Measurements from ENCODE around the gene ATP1A1. TPM values are rescaled to one million over a fixed set of nuclear protein-coding genes. Genes with fewer than 3 reads are reported as not detected.

Gene ATP1A1
- total RNA-seq, 1 donor from 2014 or later, result 196 TPM

- Mint-ChIP-seq H3K27ac (peak overlapping the region; percentile 87), H3K36me3 (ENCODE audit: low read depth) (peaks cover 28% of the 10 kb centered on the region), H3K4me3 (ENCODE audit: low read depth) (peak overlapping the region; percentile 95), H3K27me3 (ENCODE audit: low read depth) (peaks cover 4% of the 10 kb centered on the region), H3K9me3 (no peaks in the 10 kb centered on the region), H3K4me1 (ENCODE audit: low read depth) (peaks cover 58% of the 10 kb centered on the region)
- DNase-seq (ENCODE audit: low spot score), result no peak
- intact Hi-C loops (cut with micrococcal nuclease), result loop anchor here (5.0 to 10.0 kb wide), 9 partner anchors 61 to 1288 kb away; partner anchors contain the start of genes CD101 and TENT5C
Observed at GRCh38 chr1:116376729-116377086, 3.7 kb downstream of the ATP1A1 start.

GRCh38 chr1:116377541-116378529 lies 4.8 kb downstream of the ATP1A1 start:
- DNase-seq (ENCODE audit: low spot score), result peak; percentile 28
- intact Hi-C loops (cut with micrococcal nuclease), result loop anchor here (1.0 to 10.0 kb wide), 14 partner anchors 40 to 1287 kb away; partner anchors contain the start of genes CD101 and TENT5C
- peak overlapping the region; percentile 78 for H3K4me3 Mint-ChIP-seq (ENCODE audit: low read depth)
- peak overlapping the region; percentile 75 for H3K27ac Mint-ChIP-seq
- H3K9me3 Mint-ChIP-seq, result no peaks in the 10 kb centered on the region
- H3K4me1 Mint-ChIP-seq (ENCODE audit: low read depth), result peaks cover 66% of the 10 kb centered on the region
- H3K36me3 Mint-ChIP-seq (ENCODE audit: low read depth), result peaks cover 32% of the 10 kb centered on the region
- H3K27me3 Mint-ChIP-seq (ENCODE audit: low read depth), result no peaks in the 10 kb centered on the region

GRCh38 chr1:116379057-116379630 lies 6.1 kb downstream of the ATP1A1 start:
- no peak for DNase-seq (ENCODE audit: low spot score)
- Mint-ChIP-seq H3K27ac (no peak overlapping the region), H3K4me3 (ENCODE audit: low read depth) (no peak overlapping the region), H3K36me3 (ENCODE audit: low read depth) (peaks cover 35% of the 10 kb centered on the region), H3K4me1 (ENCODE audit: low read depth) (peaks cover 70% of the 10 kb centered on the region), H3K9me3 (no peaks in the 10 kb centered on the region), H3K27me3 (ENCODE audit: low read depth) (no peaks in the 10 kb centered on the region)
- intact Hi-C loops (cut with micrococcal nuclease), result loop anchor here (2.0 to 10.0 kb wide), 11 partner anchors 58 to 1286 kb away; partner anchors contain the start of genes CD101 and TENT5C

GRCh38 chr1:116379674-116380498 lies 6.8 kb downstream of the ATP1A1 start:
- H3K36me3 Mint-ChIP-seq (ENCODE audit: low read depth), result peaks cover 41% of the 10 kb centered on the region
- H3K9me3 Mint-ChIP-seq, result no peaks in the 10 kb centered on the region
- DNase-seq (ENCODE audit: low spot score), result no peak
- no peak overlapping the region for H3K4me3 Mint-ChIP-seq (ENCODE audit: low read depth)
- peaks cover 65% of the 10 kb centered on the region for H3K4me1 Mint-ChIP-seq (ENCODE audit: low read depth)
- intact Hi-C loops (cut with micrococcal nuclease), result loop anchor here (2.0 to 10.0 kb wide), 11 partner anchors 57 to 1285 kb away; partner anchors contain the start of genes CD101 and TENT5C
- H3K27ac Mint-ChIP-seq, result no peak overlapping the region
- no peaks in the 10 kb centered on the region for H3K27me3 Mint-ChIP-seq (ENCODE audit: low read depth)

- DNase-seq (ENCODE audit: low spot score), result no peak
- no peaks in the 10 kb centered on the region for H3K27me3 Mint-ChIP-seq (ENCODE audit: low read depth)
- H3K4me3 Mint-ChIP-seq (ENCODE audit: low read depth), result no peak overlapping the region
- peaks cover 44% of the 10 kb centered on the region for H3K36me3 Mint-ChIP-seq (ENCODE audit: low read depth)
- H3K9me3 Mint-ChIP-seq, result no peaks in the 10 kb centered on the region
- H3K27ac Mint-ChIP-seq, result no peak overlapping the region
- intact Hi-C loops (cut with micrococcal nuclease), result no loop called here
- peaks cover 57% of the 10 kb centered on the region for H3K4me1 Mint-ChIP-seq (ENCODE audit: low read depth)
Observed at GRCh38 chr1:116380499-116381242, 7.6 kb downstream of the ATP1A1 start.

- Mint-ChIP-seq H3K27me3 (ENCODE audit: low read depth) (no peaks in the 10 kb centered on the region), H3K4me3 (ENCODE audit: low read depth) (no peak overlapping the region), H3K4me1 (ENCODE audit: low read depth) (peaks cover 42% of the 10 kb centered on the region), H3K36me3 (ENCODE audit: low read depth) (peaks cover 48% of the 10 kb centered on the region), H3K27ac (no peak overlapping the region), H3K9me3 (no peaks in the 10 kb centered on the region)
- intact Hi-C loops (cut with micrococcal nuclease), result no loop called here
- DNase-seq (ENCODE audit: low spot score), result no peak
Observed at GRCh38 chr1:116382321-116382720, 9.3 kb downstream of the ATP1A1 start.

GRCh38 chr1:116382857-116383483 lies 9.9 kb downstream of the ATP1A1 start:
- H3K27me3 Mint-ChIP-seq (ENCODE audit: low read depth), result no peaks in the 10 kb centered on the region
- peaks cover 54% of the 10 kb centered on the region for H3K36me3 Mint-ChIP-seq (ENCODE audit: low read depth)
- H3K4me1 Mint-ChIP-seq (ENCODE audit: low read depth), result peaks cover 38% of the 10 kb centered on the region
- DNase-seq (ENCODE audit: low spot score), result no peak
- intact Hi-C loops (cut with micrococcal nuclease), result no loop called here
- H3K9me3 Mint-ChIP-seq, result no peaks in the 10 kb centered on the region
- H3K4me3 Mint-ChIP-seq (ENCODE audit: low read depth), result no peak overlapping the region
- no peak overlapping the region for H3K27ac Mint-ChIP-seq

- peaks cover 38% of the 10 kb centered on the region for H3K4me1 Mint-ChIP-seq (ENCODE audit: low read depth)
- H3K36me3 Mint-ChIP-seq (ENCODE audit: low read depth), result peaks cover 73% of the 10 kb centered on the region
- H3K9me3 Mint-ChIP-seq, result no peaks in the 10 kb centered on the region
- no peaks in the 10 kb centered on the region for H3K27me3 Mint-ChIP-seq (ENCODE audit: low read depth)
- H3K4me3 Mint-ChIP-seq (ENCODE audit: low read depth), result no peak overlapping the region
- H3K27ac Mint-ChIP-seq, result no peak overlapping the region
- intact Hi-C loops (cut with micrococcal nuclease), result no loop called here
- DNase-seq (ENCODE audit: low spot score), result no peak
Observed at GRCh38 chr1:116386042-116386441, 13.0 kb downstream of the ATP1A1 start.

- Mint-ChIP-seq H3K27ac (no peak overlapping the region), H3K4me3 (ENCODE audit: low read depth) (no peak overlapping the region), H3K27me3 (ENCODE audit: low read depth) (no peaks in the 10 kb centered on the region), H3K36me3 (ENCODE audit: low read depth) (peaks cover 83% of the 10 kb centered on the region), H3K4me1 (ENCODE audit: low read depth) (peaks cover 32% of the 10 kb centered on the region), H3K9me3 (no peaks in the 10 kb centered on the region)
- intact Hi-C loops (cut with micrococcal nuclease), result no loop called here
- DNase-seq (ENCODE audit: low spot score), result no peak
Observed at GRCh38 chr1:116387551-116387950, 14.5 kb downstream of the ATP1A1 start.

- H3K36me3 Mint-ChIP-seq (ENCODE audit: low read depth), result peaks cover 89% of the 10 kb centered on the region
- no peak overlapping the region for H3K4me3 Mint-ChIP-seq (ENCODE audit: low read depth)
Observed at GRCh38 chr1:116388122-116388521, 15.1 kb downstream of the ATP1A1 start.

GRCh38 chr1:116389013-116389412 lies 16.0 kb downstream of the ATP1A1 start:
- no peak for DNase-seq (ENCODE audit: low spot score)
- H3K9me3 Mint-ChIP-seq, result no peaks in the 10 kb centered on the region
- no peak overlapping the region for H3K27ac Mint-ChIP-seq
- intact Hi-C loops (cut with micrococcal nuclease), result no loop called here
- H3K4me3 Mint-ChIP-seq (ENCODE audit: low read depth), result no peak overlapping the region
- H3K36me3 Mint-ChIP-seq (ENCODE audit: low read depth), result peaks cover 93% of the 10 kb centered on the region
- peaks cover 29% of the 10 kb centered on the region for H3K4me1 Mint-ChIP-seq (ENCODE audit: low read depth)
- no peaks in the 10 kb centered on the region for H3K27me3 Mint-ChIP-seq (ENCODE audit: low read depth)

More at GRCh38 chr1:116388122-116388521, 15.1 kb downstream of the ATP1A1 start:
- H3K27me3 Mint-ChIP-seq (ENCODE audit: low read depth), result no peaks in the 10 kb centered on the region
- H3K4me1 Mint-ChIP-seq (ENCODE audit: low read depth), result peaks cover 31% of the 10 kb centered on the region
- no peak overlapping the region for H3K27ac Mint-ChIP-seq
- no peaks in the 10 kb centered on the region for H3K9me3 Mint-ChIP-seq
- no peak for DNase-seq (ENCODE audit: low spot score)
- intact Hi-C loops (cut with micrococcal nuclease), result no loop called here
